Measurements from ENCODE around the gene SSMEM1. TPM values are rescaled to one million over a fixed set of nuclear protein-coding genes. Genes with fewer than 3 reads are reported as not detected.

SSMEM1 gene
- total and polyA plus RNA-seq, 9 of the 15 experiments (the other 6 are each of a cell fraction or from before 2014, with no cell fraction given), result 0.10 to 0.28 (median 0.18) TPM; not detected in 4

DNA sequence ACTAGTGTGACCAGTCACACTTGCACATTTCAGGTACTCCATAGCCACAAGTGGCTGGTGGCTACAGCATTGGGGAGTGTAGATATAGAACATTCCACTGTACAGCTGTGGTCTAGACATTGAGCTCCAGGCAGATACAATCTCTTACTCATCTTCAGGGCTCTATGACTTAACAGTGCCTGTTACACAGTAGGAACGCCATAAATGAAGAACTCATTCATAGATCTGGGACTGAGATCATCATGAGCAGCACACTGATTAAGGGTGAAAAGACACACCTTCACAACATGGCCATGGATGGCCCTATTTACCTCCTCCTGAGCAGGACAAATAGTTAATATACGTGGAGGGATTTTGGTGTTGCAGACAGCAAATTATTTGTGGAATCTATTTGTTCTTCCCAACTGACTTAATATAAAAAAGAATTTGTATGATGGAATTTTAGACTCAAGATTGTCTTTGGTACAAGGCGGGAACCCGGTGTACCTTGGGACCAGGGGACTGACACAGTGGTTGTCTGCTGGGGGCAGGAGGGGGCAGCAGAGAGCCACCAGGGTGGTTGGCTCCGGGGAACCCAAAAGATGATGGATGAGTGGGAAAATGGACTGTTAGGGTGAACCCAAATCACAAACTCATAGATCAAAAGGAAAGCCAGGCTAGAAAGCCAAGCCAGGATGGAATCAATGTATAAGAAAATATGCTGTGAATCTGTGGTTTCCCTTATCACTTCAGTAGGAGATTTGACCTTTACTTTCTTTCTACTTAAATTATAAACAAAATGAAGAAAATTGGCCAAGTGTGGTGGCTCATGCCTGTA is 34.7 kb downstream of the SSMEM1 start (continued):
- TF ChIP-seq CXXC5 (CRISPR knock-in tag; IDR thresholded peaks at IDR 0.05), result no peak; the same call in 1 of the 2 replicates
- TF ChIP-seq, protein P1, sequence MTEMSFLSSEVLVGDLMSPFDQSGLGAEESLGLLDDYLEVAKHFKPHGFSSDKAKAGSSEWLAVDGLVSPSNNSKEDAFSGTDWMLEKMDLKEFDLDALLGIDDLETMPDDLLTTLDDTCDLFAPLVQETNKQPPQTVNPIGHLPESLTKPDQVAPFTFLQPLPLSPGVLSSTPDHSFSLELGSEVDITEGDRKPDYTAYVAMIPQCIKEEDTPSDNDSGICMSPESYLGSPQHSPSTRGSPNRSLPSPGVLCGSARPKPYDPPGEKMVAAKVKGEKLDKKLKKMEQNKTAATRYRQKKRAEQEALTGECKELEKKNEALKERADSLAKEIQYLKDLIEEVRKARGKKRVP (CRISPR knock-in tag; IDR thresholded peaks at IDR 0.05), result no peak
- TF ChIP-seq, protein P2, sequence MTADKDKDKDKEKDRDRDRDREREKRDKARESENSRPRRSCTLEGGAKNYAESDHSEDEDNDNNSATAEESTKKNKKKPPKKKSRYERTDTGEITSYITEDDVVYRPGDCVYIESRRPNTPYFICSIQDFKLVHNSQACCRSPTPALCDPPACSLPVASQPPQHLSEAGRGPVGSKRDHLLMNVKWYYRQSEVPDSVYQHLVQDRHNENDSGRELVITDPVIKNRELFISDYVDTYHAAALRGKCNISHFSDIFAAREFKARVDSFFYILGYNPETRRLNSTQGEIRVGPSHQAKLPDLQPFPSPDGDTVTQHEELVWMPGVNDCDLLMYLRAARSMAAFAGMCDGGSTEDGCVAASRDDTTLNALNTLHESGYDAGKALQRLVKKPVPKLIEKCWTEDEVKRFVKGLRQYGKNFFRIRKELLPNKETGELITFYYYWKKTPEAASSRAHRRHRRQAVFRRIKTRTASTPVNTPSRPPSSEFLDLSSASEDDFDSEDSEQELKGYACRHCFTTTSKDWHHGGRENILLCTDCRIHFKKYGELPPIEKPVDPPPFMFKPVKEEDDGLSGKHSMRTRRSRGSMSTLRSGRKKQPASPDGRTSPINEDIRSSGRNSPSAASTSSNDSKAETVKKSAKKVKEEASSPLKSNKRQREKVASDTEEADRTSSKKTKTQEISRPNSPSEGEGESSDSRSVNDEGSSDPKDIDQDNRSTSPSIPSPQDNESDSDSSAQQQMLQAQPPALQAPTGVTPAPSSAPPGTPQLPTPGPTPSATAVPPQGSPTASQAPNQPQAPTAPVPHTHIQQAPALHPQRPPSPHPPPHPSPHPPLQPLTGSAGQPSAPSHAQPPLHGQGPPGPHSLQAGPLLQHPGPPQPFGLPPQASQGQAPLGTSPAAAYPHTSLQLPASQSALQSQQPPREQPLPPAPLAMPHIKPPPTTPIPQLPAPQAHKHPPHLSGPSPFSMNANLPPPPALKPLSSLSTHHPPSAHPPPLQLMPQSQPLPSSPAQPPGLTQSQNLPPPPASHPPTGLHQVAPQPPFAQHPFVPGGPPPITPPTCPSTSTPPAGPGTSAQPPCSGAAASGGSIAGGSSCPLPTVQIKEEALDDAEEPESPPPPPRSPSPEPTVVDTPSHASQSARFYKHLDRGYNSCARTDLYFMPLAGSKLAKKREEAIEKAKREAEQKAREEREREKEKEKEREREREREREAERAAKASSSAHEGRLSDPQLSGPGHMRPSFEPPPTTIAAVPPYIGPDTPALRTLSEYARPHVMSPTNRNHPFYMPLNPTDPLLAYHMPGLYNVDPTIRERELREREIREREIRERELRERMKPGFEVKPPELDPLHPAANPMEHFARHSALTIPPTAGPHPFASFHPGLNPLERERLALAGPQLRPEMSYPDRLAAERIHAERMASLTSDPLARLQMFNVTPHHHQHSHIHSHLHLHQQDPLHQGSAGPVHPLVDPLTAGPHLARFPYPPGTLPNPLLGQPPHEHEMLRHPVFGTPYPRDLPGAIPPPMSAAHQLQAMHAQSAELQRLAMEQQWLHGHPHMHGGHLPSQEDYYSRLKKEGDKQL (CRISPR knock-in tag; IDR thresholded peaks at IDR 0.05; ENCODE audit: borderline replicate concordance), result no peak
- no peak for TF ChIP-seq DMBX1 (CRISPR knock-in tag; IDR thresholded peaks at IDR 0.05; ENCODE audit: borderline replicate concordance)
- peak in 1 of 3 experiments; percentile 25 for TF ChIP-seq YY1 (IDR thresholded peaks at IDR 0.05; ENCODE audit: borderline replicate concordance in 1 of 3, control insufficient read depth in 1 of 3, extremely low read depth in 1 of 3, insufficient read depth in 3 of 3, insufficient read length in 1 of 3, insufficient replicate concordance in 2 of 3, low read depth in 1 of 3, low read length in 2 of 3)
- TF ChIP-seq RB1 (IDR thresholded peaks at IDR 0.05; ENCODE audit: low read depth), result peak; percentile 18
- no peak for TF ChIP-seq PRPF4 (IDR thresholded peaks at IDR 0.05; ENCODE audit: insufficient read depth, low read depth, low read length, poor library complexity, severe bottlenecking)
- no peak for TF ChIP-seq STAT5B (CRISPR knock-in tag; IDR thresholded peaks at IDR 0.05)
- TF ChIP-seq ZNF76 (CRISPR knock-in tag; IDR thresholded peaks at IDR 0.05; ENCODE audit: borderline replicate concordance), result no peak
- TF ChIP-seq, protein P3, sequence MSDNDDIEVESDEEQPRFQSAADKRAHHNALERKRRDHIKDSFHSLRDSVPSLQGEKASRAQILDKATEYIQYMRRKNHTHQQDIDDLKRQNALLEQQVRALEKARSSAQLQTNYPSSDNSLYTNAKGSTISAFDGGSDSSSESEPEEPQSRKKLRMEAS (CRISPR knock-in tag; IDR thresholded peaks at IDR 0.05), result no peak
- 0 out of 2 replicates have a peak, but pooled peaks have one; percentile 34 for TF ChIP-seq CBX1 (IDR thresholded peaks at IDR 0.05; ENCODE audit: low read depth)
- TF ChIP-seq KDM2B (CRISPR knock-in tag; IDR thresholded peaks at IDR 0.05), result no peak
- no peak for TF ChIP-seq ZBTB8A (IDR thresholded peaks at IDR 0.05; ENCODE audit: partially characterized antibody)
- no peak for TF ChIP-seq NR2F6 (CRISPR knock-in tag; IDR thresholded peaks at IDR 0.05)
- no peak for TF ChIP-seq FOXA1 (IDR thresholded peaks at IDR 0.05; ENCODE audit: borderline replicate concordance)
- no peak for TF ChIP-seq ZNF408 (CRISPR knock-in tag; IDR thresholded peaks at IDR 0.05; ENCODE audit: low read depth)
- TF ChIP-seq FOXJ2 (tag; IDR thresholded peaks at IDR 0.05), result no peak; the same call in 1 of the 2 replicates
- TF ChIP-seq TEAD4 (IDR thresholded peaks at IDR 0.05; ENCODE audit: low read length), result peak; percentile 91
- TF ChIP-seq TEAD4 (CRISPR knock-in tag; IDR thresholded peaks at IDR 0.05; ENCODE audit: borderline replicate concordance), result no peak
- no peak for TF ChIP-seq ZNF764 (CRISPR knock-in tag; IDR thresholded peaks at IDR 0.05; ENCODE audit: low read depth)
- TF ChIP-seq SMARCA5 (IDR thresholded peaks at IDR 0.05), result 0 out of 2 replicates have a peak, but pooled peaks have one; percentile 43
- peak; percentile 92 for TF ChIP-seq SMARCA4 (IDR thresholded peaks at IDR 0.05)
